ENCODE measurements around the gene HP1BP3. TPM values are rescaled to one million over a fixed set of nuclear protein-coding genes. Genes with fewer than 3 reads are reported as not detected.

Gene HP1BP3
- total and polyA plus RNA-seq, 2 of the 4 experiments (the other 2 are of a cell fraction): 88.4 to 151 TPM

DNA sequence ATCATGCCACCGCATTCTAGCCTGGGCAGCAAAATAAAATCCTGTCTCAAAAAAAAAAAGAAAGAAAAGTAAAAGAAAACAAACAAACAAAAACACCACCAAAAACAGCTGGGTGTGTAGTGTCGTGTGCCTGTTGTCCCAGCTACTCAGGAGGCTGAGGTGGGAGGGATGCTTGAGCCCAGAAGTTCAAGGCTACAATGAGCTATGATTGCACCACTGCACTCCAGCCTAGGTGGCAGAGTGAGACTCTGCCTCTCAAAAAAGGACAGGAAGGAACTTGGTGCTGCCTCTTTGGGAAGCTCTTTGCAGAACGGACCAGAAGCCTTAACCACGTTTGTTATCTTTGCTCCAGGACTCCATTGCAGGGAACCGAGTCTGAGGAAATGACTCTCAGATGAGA, 80.3 kb downstream of the HP1BP3 start:
- TF ChIP-seq FOS (IDR thresholded peaks at IDR 0.05; ENCODE audit: low read depth, low read length) (no peak), NFE2L2 (IDR thresholded peaks at IDR 0.05; ENCODE audit: low read depth, low read length) (no peak), POLR2A (IDR thresholded peaks at IDR 0.05; ENCODE audit: low read depth, low read length) (no peak), MXI1 (IDR thresholded peaks at IDR 0.05; ENCODE audit: borderline replicate concordance, low read depth, low read length) (no peak), MAZ (IDR thresholded peaks at IDR 0.05; ENCODE audit: borderline replicate concordance, low read depth, low read length) (no peak), RFX5 (IDR thresholded peaks at IDR 0.05; ENCODE audit: low read depth, low read length) (no peak), SMC3 (IDR thresholded peaks at IDR 0.05; ENCODE audit: low read depth, low read length) (no peak), CHD1 (IDR thresholded peaks at IDR 0.05; ENCODE audit: low read depth, low read length) (no peak), CEBPB (IDR thresholded peaks at IDR 0.05; ENCODE audit: low read depth, low read length) (no peak), ELK1 (IDR thresholded peaks at IDR 0.05; ENCODE audit: borderline replicate concordance, low read depth, low read length) (no peak), MAFK (IDR thresholded peaks at IDR 0.05; ENCODE audit: low read depth, low read length) (no peak), RAD21 (IDR thresholded peaks at IDR 0.05; ENCODE audit: low read length) (no peak), RCOR1 (IDR thresholded peaks at IDR 0.05; ENCODE audit: insufficient replicate concordance, low read length) (no peak), BHLHE40 (IDR thresholded peaks at IDR 0.05; ENCODE audit: low read depth, low read length) (no peak)
- TF ChIP-seq, protein P1, sequence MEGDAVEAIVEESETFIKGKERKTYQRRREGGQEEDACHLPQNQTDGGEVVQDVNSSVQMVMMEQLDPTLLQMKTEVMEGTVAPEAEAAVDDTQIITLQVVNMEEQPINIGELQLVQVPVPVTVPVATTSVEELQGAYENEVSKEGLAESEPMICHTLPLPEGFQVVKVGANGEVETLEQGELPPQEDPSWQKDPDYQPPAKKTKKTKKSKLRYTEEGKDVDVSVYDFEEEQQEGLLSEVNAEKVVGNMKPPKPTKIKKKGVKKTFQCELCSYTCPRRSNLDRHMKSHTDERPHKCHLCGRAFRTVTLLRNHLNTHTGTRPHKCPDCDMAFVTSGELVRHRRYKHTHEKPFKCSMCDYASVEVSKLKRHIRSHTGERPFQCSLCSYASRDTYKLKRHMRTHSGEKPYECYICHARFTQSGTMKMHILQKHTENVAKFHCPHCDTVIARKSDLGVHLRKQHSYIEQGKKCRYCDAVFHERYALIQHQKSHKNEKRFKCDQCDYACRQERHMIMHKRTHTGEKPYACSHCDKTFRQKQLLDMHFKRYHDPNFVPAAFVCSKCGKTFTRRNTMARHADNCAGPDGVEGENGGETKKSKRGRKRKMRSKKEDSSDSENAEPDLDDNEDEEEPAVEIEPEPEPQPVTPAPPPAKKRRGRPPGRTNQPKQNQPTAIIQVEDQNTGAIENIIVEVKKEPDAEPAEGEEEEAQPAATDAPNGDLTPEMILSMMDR (conservative IDR thresholded peaks at IDR 0.05; ENCODE audit: low read depth, low read length): no peak
- TF ChIP-seq, protein P2, sequence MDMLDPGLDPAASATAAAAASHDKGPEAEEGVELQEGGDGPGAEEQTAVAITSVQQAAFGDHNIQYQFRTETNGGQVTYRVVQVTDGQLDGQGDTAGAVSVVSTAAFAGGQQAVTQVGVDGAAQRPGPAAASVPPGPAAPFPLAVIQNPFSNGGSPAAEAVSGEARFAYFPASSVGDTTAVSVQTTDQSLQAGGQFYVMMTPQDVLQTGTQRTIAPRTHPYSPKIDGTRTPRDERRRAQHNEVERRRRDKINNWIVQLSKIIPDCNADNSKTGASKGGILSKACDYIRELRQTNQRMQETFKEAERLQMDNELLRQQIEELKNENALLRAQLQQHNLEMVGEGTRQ (IDR thresholded peaks at IDR 0.05; ENCODE audit: low read depth, low read length): no peak
- H3K4ac ChIP-seq (ENCODE audit: low read depth, low read length): no peak overlapping the region
- H3K18ac ChIP-seq (ENCODE audit: low read depth, low read length): no peak overlapping the region
- no peak overlapping the region for H4K8ac ChIP-seq (ENCODE audit: low read depth in 2 of 2, low read length in 2 of 2)
- no peak overlapping the region for H3K14ac ChIP-seq (replicated peaks; ENCODE audit: low read depth, low read length)
- no peaks in the 10 kb centered on the region for H3K27me3 ChIP-seq (ENCODE audit: control insufficient read depth, insufficient read depth, low read length)
- intact Hi-C loops (cut with micrococcal nuclease): no loop called here
- BruUV-seq (replicated peaks): no TSS peak
- WGBS, 2 experiments (ENCODE audit: extremely low coverage in 2 of 2, insufficient read length in 1 of 2): 39% methylated on average over 2 of the region's 5 CpGs; no CpG with 5 or more reads in 1 of the 2 experiments
- no peaks in the 10 kb centered on the region for H3K4me1 ChIP-seq (ENCODE audit: control insufficient read depth, insufficient read depth, low read length)
- H4K20me1 ChIP-seq (ENCODE audit: insufficient read depth, low read length): no peaks in the 10 kb centered on the region; the same call in 1 of the 2 replicates
- no peaks in the 10 kb centered on the region for H3K36me3 ChIP-seq (ENCODE audit: control insufficient read depth, insufficient read depth, low read length)
- H3K9ac ChIP-seq (ENCODE audit: low read depth, low read length): no peak overlapping the region
- no peak overlapping the region for H4K91ac ChIP-seq (ENCODE audit: insufficient read depth, low read depth, low read length)
- DNase-seq: no peak
- H2BK5ac ChIP-seq (ENCODE audit: low read depth, low read length, poor library complexity, severe bottlenecking): no peak overlapping the region
- H3K4me2 ChIP-seq (ENCODE audit: low read depth, low read length): no peak overlapping the region
- H3K56ac ChIP-seq (ENCODE audit: extremely low read depth, insufficient read depth, low read length): no peak overlapping the region
- dilution Hi-C loops (cut with HindIII; ENCODE audit: low sequenced_read_pairs, unreplicated experiment): no loop called here
- H2AK5ac ChIP-seq (ENCODE audit: low read depth, low read length): no peak overlapping the region
- H2BK120ac ChIP-seq (ENCODE audit: low read depth, low read length): no peak overlapping the region
- no peak overlapping the region for H3K27ac ChIP-seq (ENCODE audit: insufficient read depth, low read length)
- H3K9me3 ChIP-seq (ENCODE audit: control insufficient read depth, insufficient read depth, low read length): no peaks in the 10 kb centered on the region
- no peak overlapping the region for H4K5ac ChIP-seq (ENCODE audit: low read depth, low read length)
- no peak for ATAC-seq (ENCODE audit: low read depth)
- POLR2A ChIA-PET (ENCODE audit: unreplicated experiment): interaction anchor here (0.6 kb wide), 1 partner anchor 8 kb away, joined by 3 read pairs; no protein-coding TSS in a partner anchor
- peaks cover 0 to 3% of the 10 kb centered on the region in 2 experiments; a peak in 1 of 4 replicates for H3K79me1 ChIP-seq (ENCODE audit: low read depth in 1 of 2, low read length in 2 of 2)
- H2AK9ac ChIP-seq (replicated peaks; ENCODE audit: low read depth, low read length, poor library complexity): no peak overlapping the region
- H2AFZ ChIP-seq (replicated peaks; ENCODE audit: low read length, poor library complexity): no peak overlapping the region
- H3K9me1 ChIP-seq (ENCODE audit: insufficient read depth, low read length): peaks cover 3% of the 10 kb centered on the region; the same call in 1 of the 2 replicates
- CTCF ChIA-PET: no interaction called here
- no peak overlapping the region for H2BK20ac ChIP-seq (ENCODE audit: low read depth, low read length)
- H2BK15ac ChIP-seq (ENCODE audit: low read depth, low read length): no peak overlapping the region
- in situ Hi-C loops (cut with MboI; ENCODE audit: low sequenced_read_pairs): no loop called here
- H3K4me3 ChIP-seq (ENCODE audit: insufficient read depth, low read depth, low read length): no peak overlapping the region
- H3K23ac ChIP-seq (ENCODE audit: low read depth, low read length): no peak overlapping the region
